ENCODE data around the gene MYLK. TPM values are rescaled to one million over a fixed set of nuclear protein-coding genes. Genes with fewer than 3 reads are reported as not detected.

The MYLK gene
- polyA plus RNA-seq, 3 donors = 0.35 to 1.3 (median 0.51) TPM

DNA sequence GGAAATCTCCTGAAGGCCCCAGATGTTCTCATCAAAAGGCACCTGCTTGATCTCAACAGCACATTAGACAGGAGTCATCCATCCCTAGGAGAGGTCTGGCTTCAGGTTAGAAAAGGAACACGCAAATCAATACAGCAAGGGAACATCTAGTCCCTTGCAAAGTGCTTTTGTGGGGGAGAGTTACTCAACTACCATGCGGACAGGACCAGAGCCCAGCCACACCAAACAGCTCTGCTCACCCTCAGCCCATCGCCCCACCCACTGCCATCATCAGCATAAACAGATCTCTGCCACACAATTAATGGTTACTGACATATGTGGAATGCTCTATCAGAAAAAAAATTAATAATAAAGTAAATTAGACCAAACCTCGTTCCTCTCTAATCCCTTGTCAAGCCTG, 85.6 kb downstream of the MYLK start:
- H3K36me3 ChIP-seq (replicated peaks in 1 of 2; ENCODE audit: control insufficient read depth in 1 of 2, insufficient read depth in 2 of 2, low read length in 2 of 2) = no peaks in the 10 kb centered on the region
- H2AFZ ChIP-seq (ENCODE audit: insufficient read depth, low read depth, low read length, poor library complexity, severe bottlenecking) = no peak overlapping the region
- H3K27ac ChIP-seq (ENCODE audit: low read depth in 1 of 2, low read length in 2 of 2) = no peak overlapping the region
- no peaks in the 10 kb centered on the region for H3K4me1 ChIP-seq (ENCODE audit: control insufficient read depth in 1 of 2, insufficient read depth in 2 of 2, low read length in 2 of 2)
- intact Hi-C loops (cut with micrococcal nuclease) = no loop called here
- TF ChIP-seq, protein P1, sequence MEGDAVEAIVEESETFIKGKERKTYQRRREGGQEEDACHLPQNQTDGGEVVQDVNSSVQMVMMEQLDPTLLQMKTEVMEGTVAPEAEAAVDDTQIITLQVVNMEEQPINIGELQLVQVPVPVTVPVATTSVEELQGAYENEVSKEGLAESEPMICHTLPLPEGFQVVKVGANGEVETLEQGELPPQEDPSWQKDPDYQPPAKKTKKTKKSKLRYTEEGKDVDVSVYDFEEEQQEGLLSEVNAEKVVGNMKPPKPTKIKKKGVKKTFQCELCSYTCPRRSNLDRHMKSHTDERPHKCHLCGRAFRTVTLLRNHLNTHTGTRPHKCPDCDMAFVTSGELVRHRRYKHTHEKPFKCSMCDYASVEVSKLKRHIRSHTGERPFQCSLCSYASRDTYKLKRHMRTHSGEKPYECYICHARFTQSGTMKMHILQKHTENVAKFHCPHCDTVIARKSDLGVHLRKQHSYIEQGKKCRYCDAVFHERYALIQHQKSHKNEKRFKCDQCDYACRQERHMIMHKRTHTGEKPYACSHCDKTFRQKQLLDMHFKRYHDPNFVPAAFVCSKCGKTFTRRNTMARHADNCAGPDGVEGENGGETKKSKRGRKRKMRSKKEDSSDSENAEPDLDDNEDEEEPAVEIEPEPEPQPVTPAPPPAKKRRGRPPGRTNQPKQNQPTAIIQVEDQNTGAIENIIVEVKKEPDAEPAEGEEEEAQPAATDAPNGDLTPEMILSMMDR (IDR thresholded peaks at IDR 0.05) = no peak
- Mint-ChIP-seq H3K27ac (peak overlapping the region in 1 of 7 donors; percentile 46), H3K4me1 (no peaks in the 10 kb centered on the region), H3K4me3 (no peak overlapping the region), H3K27me3 (ENCODE audit: low read depth in 3 of 3) (peaks cover 0 to 4% (median 4%) of the 10 kb centered on the region in 3 donors), H3K9me3 (no peaks in the 10 kb centered on the region), H3K36me3 (no peaks in the 10 kb centered on the region)
- no peak overlapping the region for H3K4me3 ChIP-seq (replicated peaks in 1 of 3; ENCODE audit: low read depth in 2 of 3, low read length in 3 of 3)
- no peaks in the 10 kb centered on the region for H3K9me3 ChIP-seq (replicated peaks in 1 of 2; ENCODE audit: control insufficient read depth in 1 of 2, insufficient read depth in 1 of 2, low read length in 2 of 2)
- H3K4me2 ChIP-seq (replicated peaks; ENCODE audit: extremely low read depth, low read length, poor library complexity, severe bottlenecking) = no peak overlapping the region
- WGBS (ENCODE audit: insufficient coverage) = no CpG with 5 or more reads among the region's 4 CpGs
- no peak for DNase-seq
- H3K9ac ChIP-seq (ENCODE audit: insufficient read depth, low read length, poor library complexity, severe bottlenecking) = no peak overlapping the region
- H3K27me3 ChIP-seq (ENCODE audit: control insufficient read depth in 2 of 2, insufficient read depth in 2 of 2, low read length in 2 of 2) = no peaks in the 10 kb centered on the region
- no peaks in the 10 kb centered on the region for H3K79me2 ChIP-seq (ENCODE audit: insufficient read depth, low read length)
- H4K20me1 ChIP-seq (ENCODE audit: insufficient read depth, low read length) = no peaks in the 10 kb centered on the region

DNA sequence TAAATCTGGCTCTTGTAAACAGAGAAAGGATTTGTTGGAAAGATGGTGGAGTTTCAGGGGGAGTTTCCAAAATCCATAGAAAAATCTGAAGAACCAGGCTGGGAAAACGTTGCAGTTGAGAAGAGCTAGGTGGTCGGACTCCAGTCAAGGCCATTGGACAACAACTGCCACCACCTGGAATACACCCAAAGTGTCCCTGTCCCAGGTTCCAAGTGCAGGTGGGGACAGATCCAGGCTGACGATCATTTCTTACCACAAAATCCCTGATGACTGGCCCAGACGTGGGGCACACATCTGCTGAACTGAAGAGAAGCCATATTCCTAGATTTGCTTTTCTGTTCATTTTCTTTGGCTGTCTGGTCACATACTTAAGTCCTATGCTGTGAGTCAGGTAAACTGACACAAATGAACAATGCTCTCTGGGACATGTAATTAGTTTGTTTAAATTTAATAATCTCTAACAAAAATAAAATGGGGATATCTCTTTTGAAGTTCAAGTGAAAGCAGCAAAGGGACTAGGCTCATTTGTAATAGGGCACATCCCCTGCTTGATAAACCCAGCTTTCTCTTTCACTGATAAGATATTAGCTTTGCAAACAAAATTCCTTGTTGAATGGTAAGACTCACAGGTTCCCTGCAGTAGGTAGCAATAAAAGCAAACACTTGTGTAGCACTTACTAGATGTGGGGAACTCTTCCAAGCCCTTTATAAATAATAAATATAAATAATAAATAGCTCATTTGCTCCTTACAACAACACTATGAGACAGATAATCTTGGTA, 88.5 kb downstream of the MYLK start:
- no peak overlapping the region for H3K9ac ChIP-seq (ENCODE audit: insufficient read depth, low read length, poor library complexity, severe bottlenecking)
- H3K27ac ChIP-seq (ENCODE audit: low read depth in 1 of 2, low read length in 2 of 2) = no peak overlapping the region
- H3K4me2 ChIP-seq (replicated peaks; ENCODE audit: extremely low read depth, low read length, poor library complexity, severe bottlenecking) = no peak overlapping the region
- Mint-ChIP-seq H3K4me1 (no peaks in the 10 kb centered on the region), H3K4me3 (no peak overlapping the region), H3K36me3 (no peaks in the 10 kb centered on the region), H3K27ac (no peak overlapping the region), H3K9me3 (no peaks in the 10 kb centered on the region), H3K27me3 (ENCODE audit: low read depth in 3 of 3) (peaks cover 0 to 8% (median 2%) of the 10 kb centered on the region in 3 donors)
- TF ChIP-seq, protein P1 (IDR thresholded peaks at IDR 0.05) = no peak
- H3K27me3 ChIP-seq (ENCODE audit: control insufficient read depth in 2 of 2, insufficient read depth in 2 of 2, low read length in 2 of 2) = no peaks in the 10 kb centered on the region
- H3K4me1 ChIP-seq (ENCODE audit: control insufficient read depth in 1 of 2, insufficient read depth in 2 of 2, low read length in 2 of 2) = no peaks in the 10 kb centered on the region
- H2AFZ ChIP-seq (ENCODE audit: insufficient read depth, low read depth, low read length, poor library complexity, severe bottlenecking) = no peak overlapping the region
- DNase-seq = no peak
- H3K9me3 ChIP-seq (replicated peaks in 1 of 2; ENCODE audit: control insufficient read depth in 1 of 2, insufficient read depth in 1 of 2, low read length in 2 of 2) = no peaks in the 10 kb centered on the region
- no peaks in the 10 kb centered on the region for H4K20me1 ChIP-seq (ENCODE audit: insufficient read depth, low read length)
- intact Hi-C loops (cut with micrococcal nuclease) = no loop called here
- 96% methylated on average over 4 of the region's 4 CpGs for WGBS (ENCODE audit: insufficient coverage)
- H3K79me2 ChIP-seq (ENCODE audit: insufficient read depth, low read length) = no peaks in the 10 kb centered on the region
- no peaks in the 10 kb centered on the region for H3K36me3 ChIP-seq (replicated peaks in 1 of 2; ENCODE audit: control insufficient read depth in 1 of 2, insufficient read depth in 2 of 2, low read length in 2 of 2)
- no peak overlapping the region for H3K4me3 ChIP-seq (replicated peaks in 1 of 3; ENCODE audit: low read depth in 2 of 3, low read length in 3 of 3)

Measured in CD14-positive monocyte (primary cell).